ENCODE data around the gene GNG2.
A peak's percentile ranks its signal among the peaks of the same experiment; 100 is the strongest.

Gene GNG2

GRCh38 chr14:51856792-51857296 lies 3.6 kb upstream of the GNG2 start:
- DNase-seq: no peak

GRCh38 chr14:51859131-51859530 lies 1.3 kb upstream of the GNG2 start:
- DNase-seq: no peak

GRCh38 chr14:51860825-51861499 lies 550 bp downstream of the GNG2 start:
- DNase-seq: peak; percentile 17

- peak; percentile 7 for DNase-seq
These were observed 1.9 kb downstream of the GNG2 start for GRCh38 chr14:51862176-51862796.

GRCh38 chr14:51862860-51863259 lies 2.4 kb downstream of the GNG2 start:
- DNase-seq: no peak

GRCh38 chr14:51865953-51866747 lies 5.7 kb downstream of the GNG2 start:
- no peak for DNase-seq

- peak; percentile 5 for DNase-seq
These were observed 7.3 kb downstream of the GNG2 start for GRCh38 chr14:51867741-51868140.

- DNase-seq: no peak
These were observed 8.0 kb downstream of the GNG2 start for GRCh38 chr14:51868405-51868804.

- DNase-seq: no peak
These were observed 9.1 kb downstream of the GNG2 start for GRCh38 chr14:51869411-51870100.

GRCh38 chr14:51870606-51871005 lies 10.2 kb downstream of the GNG2 start:
- DNase-seq: no peak

- DNase-seq: no peak
These were observed 11.4 kb downstream of the GNG2 start for GRCh38 chr14:51871846-51872245.

GRCh38 chr14:51872396-51872795 lies 12.0 kb downstream of the GNG2 start:
- DNase-seq: no peak

GRCh38 chr14:51873221-51873893 lies 12.9 kb downstream of the GNG2 start:
- peak; percentile 87 for DNase-seq

- DNase-seq: no peak
These were observed 17.4 kb downstream of the GNG2 start for GRCh38 chr14:51877810-51878209.

GRCh38 chr14:51879170-51879569 lies 18.8 kb downstream of the GNG2 start:
- no peak for DNase-seq

GRCh38 chr14:51880835-51881580 lies 20.6 kb downstream of the GNG2 start:
- DNase-seq: no peak

GRCh38 chr14:51881636-51882035 lies 21.2 kb downstream of the GNG2 start:
- no peak for DNase-seq

GRCh38 chr14:51883232-51883631 lies 22.8 kb downstream of the GNG2 start:
- no peak for DNase-seq

- peak; percentile 63 for DNase-seq
These were observed 23.9 kb downstream of the GNG2 start for GRCh38 chr14:51884086-51884927.

GRCh38 chr14:51889851-51890250 lies 29.4 kb downstream of the GNG2 start:
- no peak for DNase-seq

- no peak for DNase-seq
These were observed 33.8 kb downstream of the GNG2 start for GRCh38 chr14:51894250-51894649.
